Endothelial cell (in vitro differentiated cells): Measurements from ENCODE around the gene SPO11. TPM values are rescaled to one million over a fixed set of nuclear protein-coding genes. Genes with fewer than 3 reads are reported as not detected.

Experiments used
- DNase-seq: peaks from one replicate; pipeline ENCODE4 v3.0.0; 2021; ENCODE audit warnings: low spot score
- H3K27ac Mint-ChIP-seq: one replicate; pipeline ENCODE4 v1.8.0; 2021; ENCODE audit warnings: mixed read lengths, inconsistent platforms; ENCODE audit not compliant: unreplicated experiment
- H3K27me3 Mint-ChIP-seq: one replicate; pipeline ENCODE4 v1.8.0; 2021; ENCODE audit warnings: mild to moderate bottlenecking, moderate library complexity, mixed read lengths, inconsistent platforms; ENCODE audit not compliant: unreplicated experiment
- H3K36me3 Mint-ChIP-seq: one replicate; pipeline ENCODE4 v1.8.0; 2021; ENCODE audit warnings: mild to moderate bottlenecking, low read depth, mixed read lengths, inconsistent platforms; ENCODE audit not compliant: unreplicated experiment
- H3K4me1 Mint-ChIP-seq: one replicate; pipeline ENCODE4 v1.8.0; 2021; ENCODE audit warnings: mild to moderate bottlenecking, mixed read lengths, inconsistent platforms; ENCODE audit not compliant: unreplicated experiment
- H3K4me3 Mint-ChIP-seq: one replicate; pipeline ENCODE4 v1.8.0; 2021; ENCODE audit warnings: mild to moderate bottlenecking, mixed read lengths, inconsistent platforms; ENCODE audit not compliant: unreplicated experiment
- H3K9me3 Mint-ChIP-seq: one replicate; pipeline ENCODE4 v1.8.0; 2021; ENCODE audit warnings: mixed read lengths, inconsistent platforms; ENCODE audit not compliant: unreplicated experiment
- CTCF ChIP-seq: fragments of 200-600 bp; sonication (generic); IDR thresholded peaks from one replicate; pipeline ENCODE4 v1.5.0; 2021; ENCODE audit warnings: antibody characterized with exemption; ENCODE audit not compliant: unreplicated experiment
- total RNA-seq: library from RNA; stranded (reverse); fragmentation: NEBNext Ultra II Directional; extraction: Animal tissue kit (Norgen Biotek cat#: 25700); gene quantifications from one replicate; pipeline ENCODE4 v1.2.1, GENCODE V29; 2021; ENCODE audit not compliant: unreplicated experiment

The SPO11 gene
- total RNA-seq, 1 donor from 2014 or later: not detected

GRCh38 chr20:57313951-57314350 lies 15.7 kb upstream of the SPO11 start:
- no peaks in the 10 kb centered on the region for H3K4me1 Mint-ChIP-seq
- no peak for DNase-seq
- H3K27ac Mint-ChIP-seq: no peak overlapping the region
- no peaks in the 10 kb centered on the region for H3K9me3 Mint-ChIP-seq
- H3K27me3 Mint-ChIP-seq: peaks cover 5% of the 10 kb centered on the region
- no peaks in the 10 kb centered on the region for H3K36me3 Mint-ChIP-seq
- no peak overlapping the region for H3K4me3 Mint-ChIP-seq
- no peak for TF ChIP-seq CTCF

- H3K27ac Mint-ChIP-seq: no peak overlapping the region
- no peak for DNase-seq
These were observed 14.3 kb upstream of the SPO11 start for GRCh38 chr20:57315083-57315975.

GRCh38 chr20:57315976-57316480 lies 13.6 kb upstream of the SPO11 start:
- Mint-ChIP-seq H3K36me3 (no peaks in the 10 kb centered on the region), H3K4me1 (no peaks in the 10 kb centered on the region), H3K27ac (no peak overlapping the region), H3K9me3 (no peaks in the 10 kb centered on the region), H3K27me3 (peaks cover 7% of the 10 kb centered on the region), H3K4me3 (no peak overlapping the region)
- TF ChIP-seq CTCF: no peak
- DNase-seq: no peak

More at GRCh38 chr20:57315083-57315975, 14.3 kb upstream of the SPO11 start:
- Mint-ChIP-seq H3K9me3 (no peaks in the 10 kb centered on the region), H3K27me3 (peaks cover 7% of the 10 kb centered on the region), H3K4me3 (no peak overlapping the region), H3K36me3 (no peaks in the 10 kb centered on the region), H3K4me1 (no peaks in the 10 kb centered on the region)
- no peak for TF ChIP-seq CTCF

GRCh38 chr20:57316795-57317201 lies 12.8 kb upstream of the SPO11 start:
- Mint-ChIP-seq H3K27me3 (peaks cover 7% of the 10 kb centered on the region), H3K36me3 (no peaks in the 10 kb centered on the region), H3K27ac (no peak overlapping the region), H3K9me3 (no peaks in the 10 kb centered on the region), H3K4me3 (no peak overlapping the region), H3K4me1 (no peaks in the 10 kb centered on the region)
- no peak for DNase-seq
- TF ChIP-seq CTCF: no peak

GRCh38 chr20:57317316-57317788 lies 12.3 kb upstream of the SPO11 start:
- Mint-ChIP-seq H3K9me3 (no peaks in the 10 kb centered on the region), H3K27me3 (peaks cover 7% of the 10 kb centered on the region), H3K4me3 (no peak overlapping the region), H3K4me1 (no peaks in the 10 kb centered on the region), H3K27ac (no peak overlapping the region), H3K36me3 (no peaks in the 10 kb centered on the region)
- no peak for DNase-seq
- no peak for TF ChIP-seq CTCF
